Heart left ventricle (tissue), 16 donors: Measurements from ENCODE around the gene SERAC1. TPM values are rescaled to one million over a fixed set of nuclear protein-coding genes. Genes with fewer than 3 reads are reported as not detected.

Source experiments
- ATAC-seq, 4 donors: fragments of 200-7000 bp; cut with Tn5 transposase; one replicate each; pipeline ENCODE4 v1.9.1; 2020 to 2022; ENCODE audit warnings: moderate library complexity in 4 of 4, mild to moderate bottlenecking in 3 of 4, moderate number of reproducible peaks in 1 of 4
- DNase-seq, 5 donors: peaks; one replicate each; pipeline ENCODE4 v3.0.0-alpha.2; 2020
- H3K27ac ChIP-seq, 12 donors: fragments of 200-600 bp; sonication (generic) in 4 of 12; one replicate each; pipeline versions ENCODE4 v1.5.0 to v1.8.0; 2016 to 2022; ENCODE audit warnings: mild to moderate bottlenecking in 2 of 12
- H3K27me3 ChIP-seq, 9 donors: fragments of 200-600 bp; sonication (generic) in 2 of 9; one replicate each; pipeline versions ENCODE4 v1.5.1 to v1.8.0; 2016 to 2022; ENCODE audit warnings: mild to moderate bottlenecking in 3 of 9
- H3K36me3 ChIP-seq, 9 donors: fragments of 200-600 bp; sonication (generic) in 2 of 9; one replicate each; pipeline versions ENCODE4 v1.5.0 to v1.8.0; 2018 to 2022; ENCODE audit warnings: mild to moderate bottlenecking in 2 of 9
- H3K4me1 ChIP-seq, 12 donors: fragments of 200-600 bp; sonication (generic) in 4 of 12; one replicate each; pipeline versions ENCODE4 v1.5.0 to v1.8.0; 2016 to 2022; ENCODE audit warnings: mild to moderate bottlenecking in 3 of 12
- H3K4me3 ChIP-seq, 12 donors: fragments of 200-600 bp; sonication (generic) in 4 of 12; one replicate each; pipeline versions ENCODE4 v1.5.0 to v1.8.0; 2017 to 2022; ENCODE audit warnings: mild to moderate bottlenecking in 9 of 12, moderate library complexity in 4 of 12
- H3K9me3 ChIP-seq, 12 donors: fragments of 200-600 bp; sonication (generic) in 4 of 12; one replicate each; pipeline versions ENCODE4 v1.5.0 to v1.8.0; 2016 to 2022; ENCODE audit warnings: mild to moderate bottlenecking in 1 of 12
- CTCF ChIP-seq, 12 donors: fragments of 200-600 bp; sonication (generic) in 4 of 12; IDR thresholded peaks; one replicate each; pipeline versions ENCODE4 v1.5.0 to v1.8.0; 2018 to 2022; ENCODE audit warnings: antibody characterized with exemption in 12 of 12, mild to moderate bottlenecking in 5 of 12
- POLR2A ChIP-seq, 2 donors: fragments of 450-650 bp; IDR thresholded peaks; one replicate each; pipeline ENCODE4 v1.6.1; 2017; ENCODE audit warnings: antibody characterized with exemption in 2 of 2, mild to moderate bottlenecking in 2 of 2, moderate library complexity in 2 of 2
- WGBS, 4 donors: extraction: QIAGEN DNeasy Blood & Tissue Kit in 2 of 4; methylation state at CpG; one replicate each; pipeline versions ENCODE4 v1.1.5 to v1.1.7; 2013 to 2018; 5-methylcytosine and 5-hydroxymethylcytosine counted together
- intact Hi-C, 10 donors: fragments of 100-400 bp; cut with DNase I; formaldehyde crosslinking; loops; one replicate each; pipeline versions ENCODE4 v1.11.1 to v1.14.2; 2022
- polyA plus RNA-seq, 2 donors: library from polyadenylated mRNA; stranded (reverse); fragments of 200-250 nt; gene quantifications; one replicate each; pipeline ENCODE4 v1.2.3, GENCODE V29; 2013
- total RNA-seq, 9 donors: library from RNA; depleted of rRNA in 2 of 9; stranded (reverse); fragments of >200 nt in 2 of 9; fragmentation: NEBNext Ultra II Directional in 3 of 9; extraction: Animal tissue kit (Norgen Biotek cat#: 25700) in 3 of 9; gene quantifications; one replicate each; pipeline versions ENCODE4 v1.1.0 to v1.2.4, GENCODE V29; 2016 to 2023
- donor health status: ischemic (EF 13 %, LVEDD 7.1; RV severe dilation, severe dysfunction).
- donor health status: healthy with polysubstance abuse.
- donor health status: DM: no; HTN: yes; CAD: no.
- donor health status: DM: no; HTN: no; CAD: no.
- donor health status: ischemic (EF 25% LVEDD 6.9; RV normal size, moderate dysfunction).
- donor health status: ischemic (EF 25% LVEDD 5.7; RV mildly dilated, moderate dysfunction).
- donor health status: healthy.
- donor health status: DM: yes; HTN: yes; CAD: no.
- donor health status: ischemic (EF 35%, LVEDD 5.7; RV mildly dilated, moderate dysfunction).
- donor health status: nonischemic (EF 11% LVEDD 7.7; RV severe dilation, severe dysfunction).
- donor health status: DM: yes; HTN: yes; CAD: no.
- donor health status: PGD.
- donor health status: ischemic (EF 29% LVEDD 5.4; RV normal size, mild dysfunction).
- donor health status: nonischemic (EF 23%, LVEDD 6.1; RV moderate dilation, normal function).

The SERAC1 gene
- total and polyA plus RNA-seq, 11 donors, result 1.5 to 7.0 (median 5.5) TPM

GRCh38 chr6:158143700-158144099 lies 24.4 kb downstream of the SERAC1 start:
- WGBS, 4 donors, result 54 to 76% (median 66%) methylated on average over 1 of the region's 1 CpG
- H3K27ac ChIP-seq, result no peak overlapping the region

GRCh38 chr6:158142789-158143188 lies 25.3 kb downstream of the SERAC1 start:
- Histone ChIP-seq H3K4me1 (no peaks in the 10 kb centered on the region), H3K9me3 (no peaks in the 10 kb centered on the region), H3K4me3 (no peak overlapping the region), H3K27ac (no peak overlapping the region), H3K36me3 (peaks cover 0 to 59% (median 29%) of the 10 kb centered on the region in 9 donors), H3K27me3 (no peaks in the 10 kb centered on the region)
- DNase-seq, result no peak
- TF ChIP-seq CTCF (IDR thresholded peaks at IDR 0.05), result no peak
- TF ChIP-seq POLR2A (IDR thresholded peaks at IDR 0.05), result no peak
- intact Hi-C loops, result no loop called here
- no peak for ATAC-seq

More at GRCh38 chr6:158143700-158144099, 24.4 kb downstream of the SERAC1 start:
- H3K9me3 ChIP-seq, result no peaks in the 10 kb centered on the region
- H3K4me1 ChIP-seq, result no peaks in the 10 kb centered on the region
- ATAC-seq (no peak), DNase-seq (no peak)
- H3K27me3 ChIP-seq, result no peaks in the 10 kb centered on the region
- peaks cover 0 to 62% (median 29%) of the 10 kb centered on the region in 9 donors for H3K36me3 ChIP-seq
- TF ChIP-seq POLR2A (IDR thresholded peaks at IDR 0.05) (no peak), CTCF (IDR thresholded peaks at IDR 0.05) (peak in 1 of 12 donors; percentile 6)
- H3K4me3 ChIP-seq, result no peak overlapping the region
- intact Hi-C loops, result no loop called here

GRCh38 chr6:158131926-158132325 lies 36.1 kb downstream of the SERAC1 start:
- intact Hi-C loops, result no loop called here
- ATAC-seq (no peak), DNase-seq (no peak)
- TF ChIP-seq CTCF (IDR thresholded peaks at IDR 0.05) (peak in 5 of 12 donors; percentile 16 to 28 (median 23)), POLR2A (IDR thresholded peaks at IDR 0.05) (no peak)
- H3K9me3 ChIP-seq, result no peaks in the 10 kb centered on the region
- 44 to 64% (median 56%) methylated on average over 1 of the region's 1 CpG for WGBS, 4 donors
- no peak overlapping the region for H3K4me3 ChIP-seq
- no peaks in the 10 kb centered on the region for H3K4me1 ChIP-seq
- H3K27me3 ChIP-seq, result no peaks in the 10 kb centered on the region
- no peak overlapping the region for H3K27ac ChIP-seq
- H3K36me3 ChIP-seq, result peaks cover 0 to 10% (median 0%) of the 10 kb centered on the region in 9 donors

- H3K9me3 ChIP-seq, result peaks cover 0 to 3% (median 0%) of the 10 kb centered on the region in 12 donors
- intact Hi-C loops, result no loop called here
- no peak for ATAC-seq
- H3K4me3 ChIP-seq, result no peak overlapping the region
- no peak for DNase-seq
- 97 to 98% (median 97%) methylated on average over 2 of the region's 2 CpGs for WGBS, 4 donors
- H3K27me3 ChIP-seq, result no peaks in the 10 kb centered on the region
- H3K4me1 ChIP-seq, result no peaks in the 10 kb centered on the region
- H3K27ac ChIP-seq, result no peak overlapping the region
- no peak for TF ChIP-seq POLR2A (IDR thresholded peaks at IDR 0.05)
- no peak for TF ChIP-seq CTCF (IDR thresholded peaks at IDR 0.05)
- H3K36me3 ChIP-seq, result peaks cover 0 to 26% (median 10%) of the 10 kb centered on the region in 9 donors
These were observed 42.8 kb downstream of the SERAC1 start for GRCh38 chr6:158125271-158125670.
